HFF-Myc (cell line): ENCODE data around the gene RAB6C.
"Not testable (repeated sequence)": the region's sequence is repeated elsewhere in the genome, so short reads cannot be mapped to it uniquely, and the experiment has no call there.

Experiments
- DNase-seq: peaks from one replicate; pipeline ENCODE4 v3.0.0-alpha.2; 2011; ENCODE audit warnings: low read depth; ENCODE audit errors: extremely low read depth
- H3K4me3 ChIP-seq: replicated peaks from 2 replicates; pipeline ENCODE4 v1.5.1; 2011; ENCODE audit warnings: low read depth, mild to moderate bottlenecking, control low read depth, low read length
- TF ChIP-seq, protein P1 (sequence below): IDR thresholded peaks from 2 replicates; pipeline ENCODE4 v1.5.1; 2012; ENCODE audit warnings: mild to moderate bottlenecking, low read depth, low read length, control low read depth; ENCODE audit errors: missing control alignments

Gene RAB6C

DNA sequence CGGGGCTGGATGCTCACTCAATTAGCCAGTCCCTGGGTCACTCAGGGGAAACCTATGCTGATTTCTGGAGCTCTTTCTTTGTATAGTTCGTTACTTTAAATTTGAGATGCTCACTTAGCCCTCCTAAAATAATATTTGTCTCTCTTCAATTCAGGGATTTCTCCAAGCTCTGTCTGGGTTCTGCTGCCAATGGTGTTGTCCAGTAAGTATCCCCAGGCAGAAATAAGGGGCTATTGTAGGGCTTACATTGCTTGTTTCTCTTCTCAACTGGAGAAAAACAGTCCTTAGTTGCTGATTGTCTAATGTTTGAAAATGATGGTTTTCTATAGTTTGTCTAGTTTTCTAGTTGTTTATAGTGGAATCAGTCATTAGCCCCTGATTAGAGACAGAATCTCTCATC lies 5.0 kb downstream of the RAB6C start:
- TF ChIP-seq, protein P1, sequence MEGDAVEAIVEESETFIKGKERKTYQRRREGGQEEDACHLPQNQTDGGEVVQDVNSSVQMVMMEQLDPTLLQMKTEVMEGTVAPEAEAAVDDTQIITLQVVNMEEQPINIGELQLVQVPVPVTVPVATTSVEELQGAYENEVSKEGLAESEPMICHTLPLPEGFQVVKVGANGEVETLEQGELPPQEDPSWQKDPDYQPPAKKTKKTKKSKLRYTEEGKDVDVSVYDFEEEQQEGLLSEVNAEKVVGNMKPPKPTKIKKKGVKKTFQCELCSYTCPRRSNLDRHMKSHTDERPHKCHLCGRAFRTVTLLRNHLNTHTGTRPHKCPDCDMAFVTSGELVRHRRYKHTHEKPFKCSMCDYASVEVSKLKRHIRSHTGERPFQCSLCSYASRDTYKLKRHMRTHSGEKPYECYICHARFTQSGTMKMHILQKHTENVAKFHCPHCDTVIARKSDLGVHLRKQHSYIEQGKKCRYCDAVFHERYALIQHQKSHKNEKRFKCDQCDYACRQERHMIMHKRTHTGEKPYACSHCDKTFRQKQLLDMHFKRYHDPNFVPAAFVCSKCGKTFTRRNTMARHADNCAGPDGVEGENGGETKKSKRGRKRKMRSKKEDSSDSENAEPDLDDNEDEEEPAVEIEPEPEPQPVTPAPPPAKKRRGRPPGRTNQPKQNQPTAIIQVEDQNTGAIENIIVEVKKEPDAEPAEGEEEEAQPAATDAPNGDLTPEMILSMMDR: no peak
- DNase-seq: no peak
- no peak overlapping the region for H3K4me3 ChIP-seq

DNA sequence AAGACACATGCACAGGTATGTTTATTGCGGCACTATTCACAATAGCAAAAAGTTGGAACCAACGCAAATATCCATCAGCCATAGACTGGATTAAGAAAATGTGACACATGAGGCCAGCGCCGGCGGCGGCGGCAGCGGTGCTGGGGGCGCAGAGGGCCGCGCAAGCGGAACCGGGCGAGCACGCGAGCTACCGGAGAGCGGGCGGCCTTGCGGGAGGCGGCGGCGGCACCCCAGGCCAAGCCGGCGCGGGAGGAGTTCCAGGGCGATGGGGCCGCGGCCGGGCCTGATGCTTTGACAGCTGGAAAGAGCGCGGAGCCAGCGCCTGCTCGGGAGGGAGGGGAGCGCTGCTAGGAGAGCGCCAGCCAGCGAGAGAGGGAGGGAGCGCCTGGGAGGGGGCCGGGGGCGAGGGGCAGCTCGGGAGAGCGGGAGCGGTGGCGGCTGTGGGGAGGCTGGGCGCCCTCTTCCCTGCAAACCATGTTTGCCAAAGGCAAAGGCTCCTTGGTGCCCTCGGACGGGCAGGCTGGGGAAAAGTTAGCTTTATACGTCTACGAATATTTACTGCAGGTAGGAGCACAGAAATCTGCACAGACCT lies 13.0 kb downstream of the RAB6C start:
- H3K4me3 ChIP-seq, DNase-seq: not testable (repeated sequence)

DNA sequence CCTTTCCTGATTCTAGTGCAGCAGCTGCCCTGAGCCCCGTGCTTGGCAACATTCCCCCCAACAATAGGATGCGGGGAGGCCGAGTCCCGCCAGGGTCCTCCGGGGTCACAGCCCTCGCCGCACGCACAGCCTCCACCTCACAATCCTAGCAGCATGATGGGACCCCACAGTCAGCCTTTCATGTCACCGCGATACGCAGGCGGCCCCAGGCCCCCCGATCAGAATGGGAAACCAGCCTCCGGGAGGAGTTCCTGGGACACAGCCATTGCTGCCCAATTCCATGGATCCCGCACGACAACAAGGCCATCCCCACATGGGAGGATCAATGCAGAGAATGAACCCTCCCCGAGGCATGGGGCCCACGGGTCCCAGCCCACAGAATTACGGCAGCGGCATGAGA lies 13.7 kb downstream of the RAB6C start:
- not testable (repeated sequence) for H3K4me3 ChIP-seq, DNase-seq

DNA sequence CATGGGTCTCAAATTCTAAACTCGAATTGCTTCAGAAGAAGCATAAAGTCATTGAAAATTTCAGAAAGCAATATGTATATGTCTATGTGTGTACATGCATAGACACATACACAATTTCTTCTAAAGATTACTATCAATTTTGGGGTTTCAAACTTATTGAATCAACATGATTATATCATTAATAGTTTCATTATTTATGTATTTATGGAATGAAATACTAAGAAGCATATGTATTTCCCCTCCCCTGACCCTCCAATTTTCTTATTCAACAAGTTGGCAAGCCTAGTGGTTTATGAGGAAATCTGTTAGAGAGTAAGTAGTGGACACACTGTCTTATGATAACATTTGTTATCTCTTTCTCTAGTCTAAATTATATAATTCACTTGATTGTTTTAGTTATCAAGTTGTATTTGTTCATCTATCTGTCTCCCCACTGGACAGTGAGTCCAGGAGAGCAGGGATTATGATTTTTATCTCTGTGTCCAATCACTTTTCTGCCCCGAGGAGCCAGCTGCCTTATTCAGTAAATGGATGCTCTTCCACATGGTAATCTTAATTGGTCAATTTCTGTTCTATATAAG lies 17.3 kb downstream of the RAB6C start:
- not testable (repeated sequence) for H3K4me3 ChIP-seq, DNase-seq

DNA sequence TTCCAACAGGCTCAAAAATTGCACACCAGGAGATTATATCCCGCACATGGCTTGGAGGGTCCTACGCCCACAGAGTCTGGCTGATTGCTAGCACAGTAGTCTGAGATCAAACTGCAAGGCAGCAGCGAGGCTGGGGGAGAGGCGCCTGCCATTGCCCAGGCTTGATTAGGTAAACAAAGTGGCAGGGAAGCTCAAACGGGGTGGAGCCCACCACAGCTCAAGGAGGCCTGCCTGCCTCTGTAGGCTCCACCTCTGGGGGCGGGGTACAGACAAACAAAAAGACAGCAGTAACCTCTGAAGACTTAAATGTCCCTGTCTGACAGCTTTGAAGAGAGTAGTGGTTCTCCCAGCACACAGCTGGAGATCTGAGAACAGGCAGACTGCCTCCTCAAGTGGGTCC lies 19.3 kb downstream of the RAB6C start:
- DNase-seq, H3K4me3 ChIP-seq: not testable (repeated sequence)

DNA sequence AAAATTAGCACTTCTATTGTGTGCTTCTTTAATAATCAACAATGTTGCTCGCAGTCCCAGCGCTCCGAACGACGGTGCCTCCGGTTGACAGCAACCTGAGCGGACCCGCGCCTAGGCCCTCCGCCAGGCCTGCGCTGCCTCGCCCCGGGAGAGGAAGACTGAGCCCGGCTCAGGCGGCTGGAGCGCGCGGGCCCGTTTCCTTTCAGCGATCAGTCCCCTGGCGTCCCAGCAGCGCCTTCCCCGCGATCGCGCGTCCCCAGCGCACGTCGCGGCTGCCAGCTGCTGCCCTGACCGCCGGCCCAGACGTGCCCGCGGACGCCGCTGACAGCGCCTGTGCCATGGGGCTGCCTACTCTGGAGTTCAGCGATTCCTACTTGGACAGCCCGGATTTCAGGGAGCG lies 26.4 kb downstream of the RAB6C start:
- not testable (repeated sequence) for H3K4me3 ChIP-seq, DNase-seq

DNA sequence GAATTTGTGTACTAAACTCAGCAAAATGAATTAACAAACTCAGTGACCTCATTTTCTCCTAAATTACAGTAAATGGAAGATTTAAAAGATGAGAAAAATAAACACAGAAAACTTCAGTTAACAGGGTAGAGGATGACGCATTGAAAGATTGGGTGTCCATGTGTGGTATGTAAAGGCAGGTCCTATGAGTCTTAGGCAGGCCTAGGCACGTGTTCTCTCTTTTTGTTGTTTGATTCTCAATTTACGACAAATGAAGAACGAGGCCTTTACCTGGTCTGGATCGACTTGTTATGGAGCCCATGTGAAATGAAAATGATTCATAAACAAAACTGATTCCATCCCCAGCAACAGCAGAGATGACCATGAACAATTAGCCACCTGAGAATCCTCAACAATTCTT lies 37.2 kb downstream of the RAB6C start:
- not testable (repeated sequence) for H3K4me3 ChIP-seq, DNase-seq

DNA sequence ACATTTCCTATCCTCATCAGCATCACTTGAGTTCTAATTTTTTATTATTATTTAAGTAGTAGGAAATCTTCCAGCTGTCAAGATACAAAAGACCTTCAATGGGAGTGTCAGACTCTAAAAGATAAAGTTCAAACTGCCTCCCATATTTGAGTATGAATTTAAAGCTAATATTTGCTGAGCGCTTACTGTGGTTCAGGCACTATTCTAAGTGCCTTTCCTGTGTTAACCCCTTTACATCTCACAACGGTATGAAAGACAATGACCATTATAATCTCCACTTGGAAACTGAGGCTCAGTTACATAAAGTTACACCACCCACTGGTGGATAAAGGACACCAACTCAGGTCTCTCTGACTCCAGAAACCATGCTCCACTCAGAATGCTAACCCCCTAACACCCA lies 39.9 kb downstream of the RAB6C start:
- DNase-seq: no peak
- H3K4me3 ChIP-seq: no peak overlapping the region
- TF ChIP-seq, protein P1: no peak

DNA sequence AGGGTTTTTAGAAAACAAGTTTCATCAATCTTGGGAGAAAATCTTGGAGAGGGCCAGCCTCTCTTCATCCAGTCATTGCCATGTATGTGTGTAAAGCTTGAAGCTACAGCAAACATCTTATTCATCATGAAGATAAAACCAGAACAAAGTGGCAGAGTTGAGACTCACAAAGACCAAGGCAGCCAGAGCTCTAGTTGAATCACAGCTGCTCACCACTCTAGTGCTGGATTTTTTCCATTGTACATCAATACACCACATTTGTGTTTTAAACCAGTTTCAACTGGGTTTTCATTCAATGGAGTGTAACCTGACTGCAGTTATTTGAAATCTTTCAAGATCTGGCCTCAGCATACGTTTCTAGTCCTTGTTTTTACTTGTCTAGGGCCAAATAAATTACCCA lies 40.6 kb downstream of the RAB6C start:
- DNase-seq, H3K4me3 ChIP-seq: not testable (repeated sequence)

DNA sequence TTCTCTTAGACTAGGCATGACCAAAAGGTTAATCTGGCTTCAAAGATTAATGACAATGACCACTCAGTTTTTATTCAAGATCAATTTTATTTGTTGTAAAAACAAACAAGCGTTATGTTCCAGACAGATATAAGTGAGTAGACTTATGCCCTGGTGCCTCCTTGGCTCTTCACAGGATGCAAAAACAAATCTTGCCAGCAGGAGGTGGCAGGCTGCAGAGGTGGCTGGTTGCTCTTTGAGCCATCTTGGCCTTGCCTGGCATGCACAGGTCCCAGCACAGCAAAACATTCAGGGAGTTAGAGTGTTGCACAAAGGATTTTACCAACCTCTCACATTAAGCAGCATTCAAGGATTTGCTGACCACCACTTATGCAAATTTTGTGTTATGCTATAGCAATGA lies 46.5 kb downstream of the RAB6C start:
- H3K4me3 ChIP-seq, DNase-seq: not testable (repeated sequence)
